ENCODE results near the gene WTAP.
"Not testable (repeated sequence)": the region's sequence is repeated elsewhere in the genome, so short reads cannot be mapped to it uniquely, and the experiment has no call there.

The WTAP gene

GRCh38 chr6:159729598-159730331 lies 2.5 kb downstream of the WTAP start:
- no peak for DNase-seq

- no peak for DNase-seq
These were observed 3.0 kb downstream of the WTAP start for GRCh38 chr6:159730332-159730676.

GRCh38 chr6:159732550-159732949 lies 5.2 kb downstream of the WTAP start:
- DNase-seq = not testable (repeated sequence)

GRCh38 chr6:159733395-159733794 lies 6.1 kb downstream of the WTAP start:
- DNase-seq = not testable (repeated sequence)

- DNase-seq = no peak
These were observed 9.6 kb downstream of the WTAP start for GRCh38 chr6:159736908-159737307.

- no peak for DNase-seq
These were observed 12.0 kb downstream of the WTAP start for GRCh38 chr6:159739341-159739740.

GRCh38 chr6:159742165-159742564 lies 14.9 kb downstream of the WTAP start:
- DNase-seq = no peak

GRCh38 chr6:159745081-159745480 lies 17.8 kb downstream of the WTAP start:
- DNase-seq = no peak

GRCh38 chr6:159746759-159747158 lies 19.5 kb downstream of the WTAP start:
- no peak for DNase-seq

GRCh38 chr6:159748127-159748526 lies 20.8 kb downstream of the WTAP start:
- DNase-seq = not testable (repeated sequence)

GRCh38 chr6:159751448-159751847 lies 24.1 kb downstream of the WTAP start:
- DNase-seq = no peak

GRCh38 chr6:159753081-159753872 lies 26.0 kb downstream of the WTAP start:
- no peak for DNase-seq

GRCh38 chr6:159754401-159754800 lies 27.1 kb downstream of the WTAP start:
- DNase-seq = no peak

- no peak for DNase-seq
These were observed 27.9 kb downstream of the WTAP start for GRCh38 chr6:159754959-159755914.

GRCh38 chr6:159756508-159756907 lies 29.2 kb downstream of the WTAP start:
- no peak for DNase-seq

- DNase-seq = no peak
These were observed 31.0 kb downstream of the WTAP start for GRCh38 chr6:159758031-159759001.

- DNase-seq = no peak
These were observed 32.3 kb downstream of the WTAP start for GRCh38 chr6:159759645-159760044.

- DNase-seq = no peak
These were observed 33.3 kb downstream of the WTAP start for GRCh38 chr6:159760602-159761057.

- no peak for DNase-seq
These were observed 34.0 kb downstream of the WTAP start for GRCh38 chr6:159761129-159761872.

- peak; percentile 92 for DNase-seq
These were observed 34.8 kb downstream of the WTAP start, which contains the start of gene ACAT2 for GRCh38 chr6:159761873-159762680. TSS of gene ACAT2 (plus strand) at chr6:159762045. CDS start at chr6:159762088, 43 bp downstream.

Data from stimulated activated naive CD4-positive, alpha-beta T cell treated with Interleukin-2 at 50 U/mL for 16 hours (primary cell).